GM23338 (cell line): ENCODE measurements around the gene GP9. TPM values are rescaled to one million over a fixed set of nuclear protein-coding genes. Genes with fewer than 3 reads are reported as not detected.

Experiments
- ATAC-seq: fragments of 200-7000 bp; cut with Tn5 transposase; 3 replicates; pipeline ENCODE4 v1.9.1; 2020
- DNase-seq: peaks from one replicate; pipeline ENCODE4 v3.0.0-alpha.2; 2015; ENCODE audit warnings: low spot score
- H2AFZ ChIP-seq: fragments of 200-600 bp; sonication (generic); 2 replicates; pipeline ENCODE4 v1.8.0; 2016; ENCODE audit warnings: antibody characterized with exemption, mild to moderate bottlenecking, moderate library complexity
- H3F3A ChIP-seq: fragments of 200-600 bp; sonication (generic); replicated peaks from 2 replicates; pipeline ENCODE4 v1.8.0; 2017; ENCODE audit warnings: antibody characterized with exemption, mixed run types, low read depth
- H3K27ac ChIP-seq: fragments of 200-600 bp; sonication (generic); 2 replicates; pipeline ENCODE4 v1.6.1; 2016; ENCODE audit warnings: low read depth
- H3K27me3 ChIP-seq: fragments of 200-600 bp; sonication (generic); 2 replicates; pipeline ENCODE4 v1.8.0; 2016; ENCODE audit warnings: mild to moderate bottlenecking, mixed run types, moderate library complexity; ENCODE audit not compliant: insufficient read depth
- H3K36me3 ChIP-seq: fragments of 200-600 bp; sonication (generic); 2 replicates; pipeline ENCODE4 v1.8.0; 2016; ENCODE audit warnings: mild to moderate bottlenecking; ENCODE audit not compliant: insufficient read depth
- H3K4me1 ChIP-seq: fragments of 200-600 bp; sonication (generic); 2 replicates; pipeline ENCODE4 v1.8.0; 2016; ENCODE audit warnings: mild to moderate bottlenecking, moderate library complexity; ENCODE audit not compliant: insufficient read depth
- H3K4me2 ChIP-seq: fragments of 200-600 bp; sonication (generic); 2 replicates; pipeline ENCODE4 v1.7.1; 2017; ENCODE audit warnings: mixed run types
- H3K4me3 ChIP-seq: fragments of 200-600 bp; sonication (generic); 2 replicates; pipeline ENCODE4 v1.6.1; 2016; ENCODE audit warnings: mixed run types
- H3K79me2 ChIP-seq: fragments of 200-600 bp; sonication (generic); replicated peaks from 2 replicates; pipeline ENCODE4 v1.8.0; 2017; ENCODE audit warnings: mild to moderate bottlenecking; ENCODE audit not compliant: insufficient read depth
- H3K9me2 ChIP-seq: fragments of 200-600 bp; sonication (generic); 2 replicates; pipeline ENCODE4 v1.8.0; 2017; ENCODE audit not compliant: insufficient read depth
- H4K20me1 ChIP-seq: fragments of 200-600 bp; sonication (generic); replicated peaks from 2 replicates; pipeline ENCODE4 v1.8.0; 2017; ENCODE audit warnings: mild to moderate bottlenecking; ENCODE audit not compliant: insufficient read depth
- H3K27ac Mint-ChIP-seq: 2 replicates; pipeline ENCODE4 v1.8.0; 2020; ENCODE audit warnings: inconsistent platforms, mild to moderate bottlenecking, moderate library complexity, mixed read lengths
- H3K27me3 Mint-ChIP-seq: 3 replicates; pipeline ENCODE4 v1.8.0; 2022; ENCODE audit warnings: low read depth, mild to moderate bottlenecking, moderate library complexity, mixed read lengths, inconsistent platforms; ENCODE audit not compliant: insufficient read depth, poor library complexity
- H3K36me3 Mint-ChIP-seq: 3 replicates; pipeline ENCODE4 v1.8.0; 2021; ENCODE audit warnings: low read depth, mild to moderate bottlenecking, inconsistent platforms, moderate library complexity, mixed read lengths
- H3K4me1 Mint-ChIP-seq: 3 replicates; pipeline ENCODE4 v1.8.0; 2020; ENCODE audit warnings: mild to moderate bottlenecking, inconsistent platforms, mixed read lengths
- H3K4me3 Mint-ChIP-seq: 3 replicates; pipeline ENCODE4 v1.8.0; 2021; ENCODE audit warnings: moderate library complexity, mild to moderate bottlenecking, inconsistent platforms, mixed read lengths
- H3K9me3 Mint-ChIP-seq: 3 replicates; pipeline ENCODE4 v1.8.0; 2020; ENCODE audit warnings: moderate library complexity, mild to moderate bottlenecking, inconsistent platforms, mixed read lengths
- CREB1 ChIP-seq: fragments of 250-450 bp; sonication (Bioruptor Pico); IDR thresholded peaks from 2 replicates; pipeline ENCODE4 v1.5.0; 2020; ENCODE audit warnings: low read depth, mild to moderate bottlenecking, moderate library complexity
- EZH2 ChIP-seq: fragments of 200-600 bp; sonication (generic); IDR thresholded peaks from one replicate; pipeline ENCODE4 v1.8.0; 2017; ENCODE audit warnings: antibody characterized with exemption, mild to moderate bottlenecking, low read depth; ENCODE audit not compliant: unreplicated experiment
- EZH2phosphoT487 ChIP-seq: fragments of 200-600 bp; sonication (generic); IDR thresholded peaks from one replicate; pipeline ENCODE4 v1.8.1; 2018; ENCODE audit warnings: antibody characterized with exemption; ENCODE audit not compliant: unreplicated experiment
- JUNB ChIP-seq: IDR thresholded peaks from one replicate; pipeline ENCODE4 v1.6.1; 2016; ENCODE audit warnings: antibody characterized with exemption; ENCODE audit not compliant: unreplicated experiment
- NANOG ChIP-seq: IDR thresholded peaks from 2 replicates; pipeline ENCODE4 v1.6.1; 2016; ENCODE audit warnings: antibody characterized with exemption, borderline replicate concordance
- POLR2AphosphoS5 ChIP-seq: IDR thresholded peaks from 2 replicates; pipeline ENCODE4 v1.6.1; 2016; ENCODE audit warnings: antibody characterized with exemption, low read depth
- STAT1 ChIP-seq: IDR thresholded peaks from one replicate; pipeline ENCODE4 v1.6.1; 2016; ENCODE audit warnings: antibody characterized with exemption; ENCODE audit not compliant: unreplicated experiment
- ZNF114 ChIP-seq: fragments of 250-450 bp; sonication (Bioruptor Pico); IDR thresholded peaks from 2 replicates; pipeline ENCODE4 v1.5.0; 2020; ENCODE audit warnings: mild to moderate bottlenecking, moderate library complexity
- ZNF331 ChIP-seq: fragments of 250-450 bp; sonication (Bioruptor Pico); IDR thresholded peaks from 2 replicates; pipeline ENCODE4 v1.5.0; 2020; ENCODE audit warnings: low read depth, mild to moderate bottlenecking, moderate library complexity
- polyA plus RNA-seq: library from polyadenylated mRNA; unstranded; fragments of >200 nt; fragmentation: Nextera tagmentation; extraction: Ambion mirVana; gene quantifications from 2 replicates; pipeline ENCODE4 v1.2.1, GENCODE V29; 2016
- total RNA-seq: library from RNA; depleted of rRNA; stranded (reverse); fragments of >200 nt; shearing (Covaris generic); gene quantifications from 2 replicates; pipeline ENCODE4 v1.2.3, GENCODE V29; 2014
- TF ChIP-seq, protein P1 (sequence below), 2 experiments: fragments of 200-600 bp in 1 of 2; sonication (generic) in 1 of 2; conservative IDR thresholded peaks; 2 replicates each; pipeline versions ENCODE4 v1.5.1 to v1.6.1; 2016 to 2017; ENCODE audit warnings: antibody characterized with exemption in 2 of 2, low read depth in 2 of 2, mild to moderate bottlenecking in 2 of 2, moderate library complexity in 1 of 2
- TF ChIP-seq, protein P2 (sequence below): IDR thresholded peaks from one replicate; pipeline ENCODE4 v1.6.1; 2018; ENCODE audit warnings: antibody characterized with exemption; ENCODE audit not compliant: unreplicated experiment
- TF ChIP-seq, protein P3 (sequence below): IDR thresholded peaks from 2 replicates; pipeline ENCODE4 v1.6.1; 2016; ENCODE audit warnings: antibody characterized with exemption
- TF ChIP-seq, protein P4 (sequence below): fragments of 250-450 bp; sonication (Bioruptor Pico); IDR thresholded peaks from 2 replicates; pipeline ENCODE4 v1.5.0; 2020; ENCODE audit warnings: mild to moderate bottlenecking, moderate library complexity

GP9 gene
- total and polyA plus RNA-seq, 2 experiments from 2014 or later = not detected

DNA sequence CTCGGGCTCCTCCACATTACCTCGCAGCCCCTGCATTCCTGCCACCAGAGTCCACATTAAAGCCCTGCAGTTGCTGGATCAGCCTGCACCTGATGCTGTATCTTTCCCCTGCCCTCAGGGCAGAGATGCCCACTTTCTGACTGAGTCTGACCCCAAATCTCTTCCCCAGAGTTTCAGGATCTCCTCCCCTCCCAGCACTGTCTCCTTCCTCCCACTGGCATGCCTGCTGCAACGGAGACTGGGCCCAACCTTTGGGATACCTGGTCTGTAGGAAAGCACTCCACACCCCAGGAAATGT, 20.6 kb upstream of the GP9 start:
- Mint-ChIP-seq H3K4me1 (peaks cover 31% of the 10 kb centered on the region), H3K27me3 (peaks cover 11% of the 10 kb centered on the region), H3K9me3 (peaks cover 3% of the 10 kb centered on the region; the same call in 1 of the 3 replicates), H3K36me3 (no peaks in the 10 kb centered on the region), H3K4me3 (no peak overlapping the region), H3K27ac (no peak overlapping the region)
- no peak for TF ChIP-seq ZNF114 (CRISPR knock-in tag)
- no peak for TF ChIP-seq CREB1 (CRISPR knock-in tag)
- no peak for TF ChIP-seq STAT1
- TF ChIP-seq, protein P1, sequence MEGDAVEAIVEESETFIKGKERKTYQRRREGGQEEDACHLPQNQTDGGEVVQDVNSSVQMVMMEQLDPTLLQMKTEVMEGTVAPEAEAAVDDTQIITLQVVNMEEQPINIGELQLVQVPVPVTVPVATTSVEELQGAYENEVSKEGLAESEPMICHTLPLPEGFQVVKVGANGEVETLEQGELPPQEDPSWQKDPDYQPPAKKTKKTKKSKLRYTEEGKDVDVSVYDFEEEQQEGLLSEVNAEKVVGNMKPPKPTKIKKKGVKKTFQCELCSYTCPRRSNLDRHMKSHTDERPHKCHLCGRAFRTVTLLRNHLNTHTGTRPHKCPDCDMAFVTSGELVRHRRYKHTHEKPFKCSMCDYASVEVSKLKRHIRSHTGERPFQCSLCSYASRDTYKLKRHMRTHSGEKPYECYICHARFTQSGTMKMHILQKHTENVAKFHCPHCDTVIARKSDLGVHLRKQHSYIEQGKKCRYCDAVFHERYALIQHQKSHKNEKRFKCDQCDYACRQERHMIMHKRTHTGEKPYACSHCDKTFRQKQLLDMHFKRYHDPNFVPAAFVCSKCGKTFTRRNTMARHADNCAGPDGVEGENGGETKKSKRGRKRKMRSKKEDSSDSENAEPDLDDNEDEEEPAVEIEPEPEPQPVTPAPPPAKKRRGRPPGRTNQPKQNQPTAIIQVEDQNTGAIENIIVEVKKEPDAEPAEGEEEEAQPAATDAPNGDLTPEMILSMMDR (conservative IDR thresholded peaks at IDR 0.05; ENCODE audit: low read depth in 2 of 2) = no peak
- TF ChIP-seq, protein P2, sequence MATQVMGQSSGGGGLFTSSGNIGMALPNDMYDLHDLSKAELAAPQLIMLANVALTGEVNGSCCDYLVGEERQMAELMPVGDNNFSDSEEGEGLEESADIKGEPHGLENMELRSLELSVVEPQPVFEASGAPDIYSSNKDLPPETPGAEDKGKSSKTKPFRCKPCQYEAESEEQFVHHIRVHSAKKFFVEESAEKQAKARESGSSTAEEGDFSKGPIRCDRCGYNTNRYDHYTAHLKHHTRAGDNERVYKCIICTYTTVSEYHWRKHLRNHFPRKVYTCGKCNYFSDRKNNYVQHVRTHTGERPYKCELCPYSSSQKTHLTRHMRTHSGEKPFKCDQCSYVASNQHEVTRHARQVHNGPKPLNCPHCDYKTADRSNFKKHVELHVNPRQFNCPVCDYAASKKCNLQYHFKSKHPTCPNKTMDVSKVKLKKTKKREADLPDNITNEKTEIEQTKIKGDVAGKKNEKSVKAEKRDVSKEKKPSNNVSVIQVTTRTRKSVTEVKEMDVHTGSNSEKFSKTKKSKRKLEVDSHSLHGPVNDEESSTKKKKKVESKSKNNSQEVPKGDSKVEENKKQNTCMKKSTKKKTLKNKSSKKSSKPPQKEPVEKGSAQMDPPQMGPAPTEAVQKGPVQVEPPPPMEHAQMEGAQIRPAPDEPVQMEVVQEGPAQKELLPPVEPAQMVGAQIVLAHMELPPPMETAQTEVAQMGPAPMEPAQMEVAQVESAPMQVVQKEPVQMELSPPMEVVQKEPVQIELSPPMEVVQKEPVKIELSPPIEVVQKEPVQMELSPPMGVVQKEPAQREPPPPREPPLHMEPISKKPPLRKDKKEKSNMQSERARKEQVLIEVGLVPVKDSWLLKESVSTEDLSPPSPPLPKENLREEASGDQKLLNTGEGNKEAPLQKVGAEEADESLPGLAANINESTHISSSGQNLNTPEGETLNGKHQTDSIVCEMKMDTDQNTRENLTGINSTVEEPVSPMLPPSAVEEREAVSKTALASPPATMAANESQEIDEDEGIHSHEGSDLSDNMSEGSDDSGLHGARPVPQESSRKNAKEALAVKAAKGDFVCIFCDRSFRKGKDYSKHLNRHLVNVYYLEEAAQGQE = no peak
- no peak for TF ChIP-seq POLR2AphosphoS5
- no peak for TF ChIP-seq EZH2
- no peak for TF ChIP-seq JUNB
- TF ChIP-seq, protein P3, sequence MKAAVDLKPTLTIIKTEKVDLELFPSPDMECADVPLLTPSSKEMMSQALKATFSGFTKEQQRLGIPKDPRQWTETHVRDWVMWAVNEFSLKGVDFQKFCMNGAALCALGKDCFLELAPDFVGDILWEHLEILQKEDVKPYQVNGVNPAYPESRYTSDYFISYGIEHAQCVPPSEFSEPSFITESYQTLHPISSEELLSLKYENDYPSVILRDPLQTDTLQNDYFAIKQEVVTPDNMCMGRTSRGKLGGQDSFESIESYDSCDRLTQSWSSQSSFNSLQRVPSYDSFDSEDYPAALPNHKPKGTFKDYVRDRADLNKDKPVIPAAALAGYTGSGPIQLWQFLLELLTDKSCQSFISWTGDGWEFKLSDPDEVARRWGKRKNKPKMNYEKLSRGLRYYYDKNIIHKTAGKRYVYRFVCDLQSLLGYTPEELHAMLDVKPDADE = no peak
- TF ChIP-seq, protein P4, sequence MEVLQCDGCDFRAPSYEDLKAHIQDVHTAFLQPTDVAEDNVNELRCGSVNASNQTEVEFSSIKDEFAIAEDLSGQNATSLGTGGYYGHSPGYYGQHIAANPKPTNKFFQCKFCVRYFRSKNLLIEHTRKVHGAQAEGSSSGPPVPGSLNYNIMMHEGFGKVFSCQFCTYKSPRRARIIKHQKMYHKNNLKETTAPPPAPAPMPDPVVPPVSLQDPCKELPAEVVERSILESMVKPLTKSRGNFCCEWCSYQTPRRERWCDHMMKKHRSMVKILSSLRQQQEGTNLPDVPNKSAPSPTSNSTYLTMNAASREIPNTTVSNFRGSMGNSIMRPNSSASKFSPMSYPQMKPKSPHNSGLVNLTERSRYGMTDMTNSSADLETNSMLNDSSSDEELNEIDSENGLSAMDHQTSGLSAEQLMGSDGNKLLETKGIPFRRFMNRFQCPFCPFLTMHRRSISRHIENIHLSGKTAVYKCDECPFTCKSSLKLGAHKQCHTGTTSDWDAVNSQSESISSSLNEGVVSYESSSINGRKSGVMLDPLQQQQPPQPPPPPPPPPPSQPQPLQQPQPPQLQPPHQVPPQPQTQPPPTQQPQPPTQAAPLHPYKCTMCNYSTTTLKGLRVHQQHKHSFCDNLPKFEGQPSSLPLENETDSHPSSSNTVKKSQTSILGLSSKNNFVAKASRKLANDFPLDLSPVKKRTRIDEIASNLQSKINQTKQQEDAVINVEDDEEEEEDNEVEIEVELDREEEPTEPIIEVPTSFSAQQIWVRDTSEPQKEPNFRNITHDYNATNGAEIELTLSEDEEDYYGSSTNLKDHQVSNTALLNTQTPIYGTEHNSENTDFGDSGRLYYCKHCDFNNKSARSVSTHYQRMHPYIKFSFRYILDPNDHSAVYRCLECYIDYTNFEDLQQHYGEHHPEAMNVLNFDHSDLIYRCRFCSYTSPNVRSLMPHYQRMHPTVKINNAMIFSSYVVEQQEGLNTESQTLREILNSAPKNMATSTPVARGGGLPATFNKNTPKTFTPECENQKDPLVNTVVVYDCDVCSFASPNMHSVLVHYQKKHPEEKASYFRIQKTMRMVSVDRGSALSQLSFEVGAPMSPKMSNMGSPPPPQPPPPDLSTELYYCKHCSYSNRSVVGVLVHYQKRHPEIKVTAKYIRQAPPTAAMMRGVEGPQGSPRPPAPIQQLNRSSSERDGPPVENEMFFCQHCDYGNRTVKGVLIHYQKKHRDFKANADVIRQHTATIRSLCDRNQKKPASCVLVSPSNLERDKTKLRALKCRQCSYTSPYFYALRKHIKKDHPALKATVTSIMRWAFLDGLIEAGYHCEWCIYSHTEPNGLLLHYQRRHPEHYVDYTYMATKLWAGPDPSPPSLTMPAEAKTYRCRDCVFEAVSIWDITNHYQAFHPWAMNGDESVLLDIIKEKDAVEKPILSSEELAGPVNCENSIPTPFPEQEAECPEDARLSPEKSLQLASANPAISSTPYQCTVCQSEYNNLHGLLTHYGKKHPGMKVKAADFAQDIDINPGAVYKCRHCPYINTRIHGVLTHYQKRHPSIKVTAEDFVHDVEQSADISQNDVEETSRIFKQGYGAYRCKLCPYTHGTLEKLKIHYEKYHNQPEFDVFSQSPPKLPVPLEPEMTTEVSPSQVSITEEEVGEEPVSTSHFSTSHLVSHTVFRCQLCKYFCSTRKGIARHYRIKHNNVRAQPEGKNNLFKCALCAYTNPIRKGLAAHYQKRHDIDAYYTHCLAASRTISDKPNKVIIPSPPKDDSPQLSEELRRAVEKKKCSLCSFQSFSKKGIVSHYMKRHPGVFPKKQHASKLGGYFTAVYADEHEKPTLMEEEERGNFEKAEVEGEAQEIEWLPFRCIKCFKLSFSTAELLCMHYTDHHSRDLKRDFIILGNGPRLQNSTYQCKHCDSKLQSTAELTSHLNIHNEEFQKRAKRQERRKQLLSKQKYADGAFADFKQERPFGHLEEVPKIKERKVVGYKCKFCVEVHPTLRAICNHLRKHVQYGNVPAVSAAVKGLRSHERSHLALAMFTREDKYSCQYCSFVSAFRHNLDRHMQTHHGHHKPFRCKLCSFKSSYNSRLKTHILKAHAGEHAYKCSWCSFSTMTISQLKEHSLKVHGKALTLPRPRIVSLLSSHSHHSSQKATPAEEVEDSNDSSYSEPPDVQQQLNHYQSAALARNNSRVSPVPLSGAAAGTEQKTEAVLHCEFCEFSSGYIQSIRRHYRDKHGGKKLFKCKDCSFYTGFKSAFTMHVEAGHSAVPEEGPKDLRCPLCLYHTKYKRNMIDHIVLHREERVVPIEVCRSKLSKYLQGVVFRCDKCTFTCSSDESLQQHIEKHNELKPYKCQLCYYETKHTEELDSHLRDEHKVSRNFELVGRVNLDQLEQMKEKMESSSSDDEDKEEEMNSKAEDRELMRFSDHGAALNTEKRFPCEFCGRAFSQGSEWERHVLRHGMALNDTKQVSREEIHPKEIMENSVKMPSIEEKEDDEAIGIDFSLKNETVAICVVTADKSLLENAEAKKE (CRISPR knock-in tag) = no peak
- TF ChIP-seq NANOG = no peak
- TF ChIP-seq EZH2phosphoT487 = no peak
- no peak for TF ChIP-seq ZNF331
- Histone ChIP-seq H3K4me1 (peaks cover 14% of the 10 kb centered on the region), H3K27me3 (peaks cover 12% of the 10 kb centered on the region), H4K20me1 (no peaks in the 10 kb centered on the region), H3K9me2 (no peaks in the 10 kb centered on the region), H3K27ac (no peak overlapping the region), H3K4me2 (no peak overlapping the region), H3K79me2 (no peaks in the 10 kb centered on the region), H2AFZ (no peak overlapping the region), H3K36me3 (no peaks in the 10 kb centered on the region), H3K4me3 (no peak overlapping the region), H3F3A (no peaks in the 10 kb centered on the region)
- DNase-seq = no peak
- ATAC-seq = no peak; the same call in 2 of the 3 replicates
